Measurements from ENCODE around the gene PCAT6.

Gene PCAT6

GRCh38 chr1:202850593-202851362, 40.0 kb downstream of the PCAT6 start:
- no peak for DNase-seq (ENCODE audit: low spot score)

GRCh38 chr1:202852163-202852904, 41.6 kb downstream of the PCAT6 start:
- DNase-seq (ENCODE audit: low spot score): no peak

- DNase-seq (ENCODE audit: low spot score): no peak
Observed at GRCh38 chr1:202854787-202855186, 44.0 kb downstream of the PCAT6 start.

- DNase-seq (ENCODE audit: low spot score): no peak
Observed at GRCh38 chr1:202856014-202856413, 45.3 kb downstream of the PCAT6 start.

GRCh38 chr1:202857136-202857610, 46.4 kb downstream of the PCAT6 start:
- DNase-seq (ENCODE audit: low spot score): no peak

- no peak for DNase-seq (ENCODE audit: low spot score)
Observed at GRCh38 chr1:202858331-202858730, 47.6 kb downstream of the PCAT6 start.

- no peak for DNase-seq (ENCODE audit: low spot score)
Observed at GRCh38 chr1:202858789-202859414, 48.1 kb downstream of the PCAT6 start.

GRCh38 chr1:202860744-202861419, 50.1 kb downstream of the PCAT6 start:
- no peak for DNase-seq (ENCODE audit: low spot score)
